ENCODE measurements around the gene RPL7L1. TPM values are rescaled to one million over a fixed set of nuclear protein-coding genes. Genes with fewer than 3 reads are reported as not detected.

The RPL7L1 gene
- total and polyA plus RNA-seq, 2 of the 13 experiments (the other 11 are each of a cell fraction or from before 2014, with no cell fraction given): 51.6 to 179 TPM

- TF ChIP-seq ZNF687 (CRISPR knock-in tag; IDR thresholded peaks at IDR 0.05) (no peak), ZNF18 (CRISPR knock-in tag; IDR thresholded peaks at IDR 0.05; ENCODE audit: insufficient replicate concordance) (no peak), PRDM15 (CRISPR knock-in tag; IDR thresholded peaks at IDR 0.05) (no peak), CHD2 (IDR thresholded peaks at IDR 0.05; ENCODE audit: low read depth, low read length) (no peak), GATAD2A (CRISPR knock-in tag; IDR thresholded peaks at IDR 0.05) (peak; percentile 77), ZNF292 (CRISPR knock-in tag; IDR thresholded peaks at IDR 0.05; ENCODE audit: borderline replicate concordance, low read depth) (0 out of 2 replicates have a peak, but pooled peaks have one; percentile 32), NR3C1 (CRISPR knock-in tag; IDR thresholded peaks at IDR 0.05) (no peak), ZSCAN25 (CRISPR knock-in tag; IDR thresholded peaks at IDR 0.05) (no peak), NR1H2 (CRISPR knock-in tag; IDR thresholded peaks at IDR 0.05; ENCODE audit: borderline replicate concordance, low read depth) (no peak), HHEX (CRISPR knock-in tag; IDR thresholded peaks at IDR 0.05) (no peak), ZNF501 (CRISPR knock-in tag; IDR thresholded peaks at IDR 0.05) (peak; percentile 79), ZFP36L1 (CRISPR knock-in tag; IDR thresholded peaks at IDR 0.05) (no peak), HDAC6 (IDR thresholded peaks at IDR 0.05; ENCODE audit: low read depth, low read length) (no peak), GABPA (IDR thresholded peaks at IDR 0.05; ENCODE audit: low read depth, low read length) (no peak), GABPA (CRISPR knock-in tag; IDR thresholded peaks at IDR 0.05; ENCODE audit: low read depth) (0 out of 2 replicates have a peak, but pooled peaks have one; percentile 34), ZNF251 (CRISPR knock-in tag; IDR thresholded peaks at IDR 0.05) (no peak), FOXK1 (CRISPR knock-in tag; IDR thresholded peaks at IDR 0.05; ENCODE audit: borderline replicate concordance, low read depth) (peak; percentile 85; the same call in 1 of the 2 replicates)
Observed at GRCh38 chr6:42901538-42901957, 22.1 kb downstream of the RPL7L1 start (continued).
